Vagina (tissue), 2 donors: ENCODE results near the gene CXCL16. TPM values are rescaled to one million over a fixed set of nuclear protein-coding genes. Genes with fewer than 3 reads are reported as not detected.

Source experiments
- DNase-seq, 2 donors: peaks; one replicate each; pipeline ENCODE4 v3.0.0-alpha.2; 2017; ENCODE audit errors: extremely low spot score in 2 of 2
- H3K27ac ChIP-seq: fragments of 200-600 bp; sonication (generic); one replicate; pipeline ENCODE4 v1.5.1; 2019
- H3K27me3 ChIP-seq: fragments of 200-600 bp; sonication (generic); one replicate; pipeline ENCODE4 v1.5.1; 2019
- H3K36me3 ChIP-seq, 2 donors: fragments of 200-600 bp; sonication (generic); one replicate each; pipeline ENCODE4 v1.5.1; 2017 to 2019
- H3K4me1 ChIP-seq: fragments of 200-600 bp; sonication (generic); one replicate; pipeline ENCODE4 v1.5.1; 2019
- H3K4me3 ChIP-seq, 2 donors: fragments of 200-600 bp; sonication (generic); 1 replicate in 1 of 2; 2 replicates in 1 of 2; pipeline ENCODE4 v1.5.1; 2016 to 2019
- H3K9me3 ChIP-seq: fragments of 200-600 bp; sonication (generic); one replicate; pipeline ENCODE4 v1.5.1; 2019
- CTCF ChIP-seq, 3 experiments: fragments of 450-650 bp in 2 of 3; fragments of 200-600 bp in 1 of 3; sonication (generic) in 1 of 3; IDR thresholded peaks; one replicate each; pipeline ENCODE4 v1.5.1; 2017 to 2019; ENCODE audit warnings: antibody characterized with exemption in 3 of 3, mild to moderate bottlenecking in 2 of 3, moderate library complexity in 2 of 3
- POLR2A ChIP-seq, 2 donors: fragments of 450-650 bp; IDR thresholded peaks; one replicate each; pipeline ENCODE4 v1.6.1; 2017; ENCODE audit warnings: antibody characterized with exemption in 2 of 2, mild to moderate bottlenecking in 2 of 2, moderate library complexity in 2 of 2
- POLR2AphosphoS5 ChIP-seq, 2 donors: sonication (generic); formaldehyde crosslinking; IDR thresholded peaks; one replicate each; pipeline ENCODE4 v1.9.0; 2017; ENCODE audit warnings: antibody characterized with exemption in 2 of 2, mild to moderate bottlenecking in 2 of 2, low read depth in 1 of 2; ENCODE audit not compliant: insufficient read depth in 1 of 2
- intact Hi-C: fragments of 100-400 bp; cut with DNase I; formaldehyde crosslinking; loops from one replicate; pipeline ENCODE4 v1.15.1; 2023
- total RNA-seq: library from RNA; depleted of rRNA; stranded (reverse); fragments of >200 nt; gene quantifications from one replicate; pipeline ENCODE4 v1.2.3, GENCODE V29; 2016

Gene CXCL16
- total RNA-seq, 1 donor from 2014 or later: 6.4 TPM

DNA sequence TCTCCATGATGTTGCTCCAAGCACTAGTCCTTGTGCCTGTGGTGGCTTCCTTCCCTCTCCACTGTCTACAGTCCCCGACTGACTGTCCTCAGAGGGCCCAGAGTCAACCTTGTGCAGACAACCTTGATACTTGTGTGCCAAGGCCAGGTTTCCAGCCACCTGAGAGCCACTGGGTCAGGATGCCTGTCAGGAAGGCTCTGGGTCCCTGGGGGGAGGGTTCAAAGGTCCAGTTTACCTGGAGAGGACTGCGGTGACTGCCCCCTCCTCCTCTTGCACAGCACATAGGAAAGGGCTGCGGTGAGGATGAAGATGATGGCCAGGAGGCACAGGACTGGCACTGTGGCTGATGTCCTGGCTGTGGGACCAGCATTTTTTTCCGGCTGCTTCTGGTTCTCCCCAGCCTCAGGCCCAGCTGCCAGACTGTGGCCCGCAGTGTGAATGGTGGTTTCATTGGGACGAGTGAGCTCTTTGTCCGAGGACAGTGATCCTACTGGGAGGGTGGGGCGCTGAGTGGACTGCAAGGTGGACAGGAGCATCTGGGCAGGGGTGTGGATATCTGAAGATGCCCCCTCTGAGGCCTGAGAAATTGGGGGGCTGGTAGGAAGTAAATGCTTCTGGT lies 4.8 kb downstream of the CXCL16 start:
- H3K27me3 ChIP-seq: no peaks in the 10 kb centered on the region
- no peak overlapping the region for H3K27ac ChIP-seq
- H3K36me3 ChIP-seq: peaks cover 0 to 6% of the 10 kb centered on the region in 2 donors
- TF ChIP-seq CTCF (IDR thresholded peaks at IDR 0.05) (no peak), POLR2AphosphoS5 (IDR thresholded peaks at IDR 0.05; ENCODE audit: insufficient read depth in 1 of 2, low read depth in 1 of 2) (no peak), POLR2A (IDR thresholded peaks at IDR 0.05) (no peak)
- intact Hi-C loops: loop anchor here (5.0 to 10.0 kb wide), 2 partner anchors 50 to 152 kb away; partner anchors contain the start of genes GLTPD2 and VMO1
- no peak overlapping the region for H3K4me3 ChIP-seq
- no peaks in the 10 kb centered on the region for H3K9me3 ChIP-seq
- peak in 1 of 2 donors; percentile 84 for DNase-seq
- H3K4me1 ChIP-seq: peaks cover 29% of the 10 kb centered on the region

GRCh38 chr17:4733073-4733531 lies 6.6 kb downstream of the CXCL16 start:
- H3K36me3 ChIP-seq: peaks cover 0 to 6% of the 10 kb centered on the region in 2 donors
- TF ChIP-seq CTCF (IDR thresholded peaks at IDR 0.05) (no peak), POLR2AphosphoS5 (IDR thresholded peaks at IDR 0.05; ENCODE audit: insufficient read depth in 1 of 2, low read depth in 1 of 2) (no peak), POLR2A (IDR thresholded peaks at IDR 0.05) (no peak)
- H3K4me1 ChIP-seq: peaks cover 15% of the 10 kb centered on the region
- no peaks in the 10 kb centered on the region for H3K9me3 ChIP-seq
- no peak overlapping the region for H3K4me3 ChIP-seq
- no peaks in the 10 kb centered on the region for H3K27me3 ChIP-seq
- no peak overlapping the region for H3K27ac ChIP-seq
- intact Hi-C loops: loop anchor here (5.0 to 10.0 kb wide), 2 partner anchors 52 to 154 kb away; partner anchors contain the start of genes GLTPD2 and VMO1
- DNase-seq: no peak

GRCh38 chr17:4728124-4728523 lies 11.6 kb downstream of the CXCL16 start:
- no peaks in the 10 kb centered on the region for H3K9me3 ChIP-seq
- H3K27me3 ChIP-seq: no peaks in the 10 kb centered on the region
- peaks cover 0 to 6% of the 10 kb centered on the region in 2 donors for H3K36me3 ChIP-seq
- no peak overlapping the region for H3K4me3 ChIP-seq
- TF ChIP-seq POLR2A (IDR thresholded peaks at IDR 0.05) (no peak), POLR2AphosphoS5 (IDR thresholded peaks at IDR 0.05; ENCODE audit: insufficient read depth in 1 of 2, low read depth in 1 of 2) (no peak), CTCF (IDR thresholded peaks at IDR 0.05) (no peak)
- H3K4me1 ChIP-seq: peaks cover 14% of the 10 kb centered on the region
- DNase-seq: no peak
- intact Hi-C loops: no loop called here
- no peak overlapping the region for H3K27ac ChIP-seq

DNA sequence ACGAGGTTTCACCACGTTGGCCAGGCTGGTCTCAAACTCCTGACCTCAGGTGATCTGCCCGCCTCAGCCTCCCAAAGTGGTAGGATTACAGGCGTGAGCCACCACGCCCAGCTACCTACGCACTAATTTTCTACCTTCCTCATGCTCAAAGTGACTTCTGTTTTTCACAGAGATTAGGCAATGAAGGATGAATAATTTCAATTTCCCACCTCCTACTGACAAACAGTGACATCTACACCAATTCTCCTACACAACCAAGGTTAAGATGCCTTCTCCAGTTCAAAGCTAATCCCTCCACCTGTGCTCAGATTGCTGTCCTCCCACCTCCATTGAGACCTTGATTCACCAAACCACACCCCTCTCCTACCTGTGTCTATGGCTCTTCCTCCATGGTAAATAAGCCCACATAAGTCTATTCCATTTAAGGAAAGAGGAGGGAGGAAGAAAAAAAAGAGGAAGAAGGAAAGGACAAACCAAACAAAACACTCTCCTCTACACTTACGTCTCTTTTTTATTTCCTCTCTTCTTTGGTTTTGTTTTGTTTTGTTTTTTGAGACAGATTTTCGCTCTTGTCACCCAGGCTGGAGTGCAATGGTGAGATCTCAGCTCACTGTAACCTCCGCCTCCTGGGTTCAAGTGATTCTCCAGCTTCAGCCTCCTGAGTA lies 13.9 kb downstream of the CXCL16 start:
- Histone ChIP-seq H3K4me3 (no peak overlapping the region), H3K9me3 (no peaks in the 10 kb centered on the region), H3K4me1 (no peaks in the 10 kb centered on the region), H3K36me3 (no peaks in the 10 kb centered on the region), H3K27ac (no peak overlapping the region), H3K27me3 (no peaks in the 10 kb centered on the region)
- intact Hi-C loops: no loop called here
- no peak for DNase-seq
- TF ChIP-seq POLR2A (IDR thresholded peaks at IDR 0.05) (no peak), POLR2AphosphoS5 (IDR thresholded peaks at IDR 0.05; ENCODE audit: insufficient read depth in 1 of 2, low read depth in 1 of 2) (no peak), CTCF (IDR thresholded peaks at IDR 0.05) (no peak)

DNA sequence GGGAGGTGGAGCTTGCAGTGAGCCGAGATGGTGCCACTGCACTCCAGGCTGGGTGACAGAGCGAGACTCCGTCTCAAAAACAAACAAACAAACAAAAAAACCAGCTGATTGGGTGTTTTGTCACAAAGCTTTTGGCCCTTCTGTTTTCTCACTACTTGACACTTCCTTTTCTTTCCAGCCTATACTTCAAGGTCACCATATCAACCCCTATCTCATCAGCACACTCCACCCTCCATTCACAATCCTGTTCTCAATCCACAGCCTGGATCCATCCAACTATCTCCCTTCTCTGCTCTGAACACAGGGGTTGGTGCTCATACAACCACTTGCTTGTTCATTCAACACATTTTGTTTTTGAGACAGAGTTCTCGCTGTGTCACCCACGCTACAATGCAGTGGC lies 15.1 kb downstream of the CXCL16 start:
- H3K27me3 ChIP-seq: no peaks in the 10 kb centered on the region
- no peaks in the 10 kb centered on the region for H3K9me3 ChIP-seq
- no peak overlapping the region for H3K4me3 ChIP-seq
- H3K4me1 ChIP-seq: no peaks in the 10 kb centered on the region
- intact Hi-C loops: no loop called here
- TF ChIP-seq POLR2AphosphoS5 (IDR thresholded peaks at IDR 0.05; ENCODE audit: insufficient read depth in 1 of 2, low read depth in 1 of 2) (no peak), CTCF (IDR thresholded peaks at IDR 0.05) (no peak), POLR2A (IDR thresholded peaks at IDR 0.05) (no peak)
- DNase-seq: no peak
- H3K36me3 ChIP-seq: no peaks in the 10 kb centered on the region
- H3K27ac ChIP-seq: no peak overlapping the region
